ENCODE data around the gene C1orf115. TPM values are rescaled to one million over a fixed set of nuclear protein-coding genes. Genes with fewer than 3 reads are reported as not detected.

Gene C1orf115
- total RNA-seq, 2 experiments from 2014 or later = 0.73 to 0.76 TPM

Other genes starting within 250 kb of the C1orf115 start
- gene MARK1, start 162.2 kb upstream of the C1orf115 start, total RNA-seq = not detected
- gene MTARC2, start 58.0 kb downstream of the C1orf115 start, total RNA-seq = not detected
- not detected for gene MTARC1, start 96.5 kb downstream of the C1orf115 start, total RNA-seq
- under 1 TPM in 1 of 2 experiments, not detected in 1; 0.19 TPM for gene HLX, start 189.1 kb downstream of the C1orf115 start, total RNA-seq